Activated T-cell treated with anti-CD3 and anti-CD28 coated beads for 24 hours (primary cell): ENCODE results near the gene TMEM80.

Experiments used
- DNase-seq: peaks from one replicate; pipeline ENCODE4 v3.0.0-alpha.2; 2020; ENCODE audit warnings: low read depth

The TMEM80 gene

DNA sequence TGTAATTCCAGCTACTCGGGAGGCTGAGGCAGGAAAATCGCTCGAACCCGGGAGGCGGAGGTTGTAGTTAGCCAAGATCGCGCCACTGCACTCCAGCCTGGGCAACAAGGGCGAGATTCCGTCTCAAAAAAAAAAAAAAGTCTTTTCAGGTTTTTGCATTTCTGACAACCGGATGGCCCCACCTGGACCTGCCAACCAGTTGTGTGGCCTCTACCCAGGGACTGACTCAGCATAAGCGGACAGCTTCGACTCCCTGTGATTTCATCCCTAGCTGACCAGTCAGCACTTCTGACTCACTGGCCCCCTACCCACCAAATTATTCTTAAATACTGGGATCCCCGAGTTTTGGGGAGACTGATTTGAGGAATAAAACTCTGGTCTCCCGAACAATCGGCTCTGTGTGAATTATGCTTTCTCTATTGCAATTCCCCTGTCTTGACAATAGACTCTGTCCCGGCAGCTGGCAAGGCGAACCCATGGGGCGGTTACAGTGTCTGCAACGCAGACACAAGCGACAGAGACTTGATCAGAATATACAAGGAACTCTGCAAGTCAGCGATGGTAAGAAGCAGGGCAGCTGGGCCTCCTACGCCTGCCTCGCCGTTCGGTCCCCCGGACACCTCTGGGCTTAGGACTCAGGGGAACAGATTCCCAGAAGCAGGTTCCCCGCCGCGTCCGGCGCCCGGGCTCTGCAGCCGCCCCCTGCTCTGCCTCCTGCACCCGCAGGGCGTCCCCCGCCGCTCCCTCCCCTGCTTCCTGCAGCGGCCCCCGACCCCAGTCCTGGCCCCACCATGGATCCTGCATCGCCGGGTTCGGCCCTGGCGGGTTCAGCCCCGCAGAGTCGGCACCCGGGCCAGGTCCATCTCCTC lies 50.9 kb downstream of the TMEM80 start:
- DNase-seq, result no peak

DNA sequence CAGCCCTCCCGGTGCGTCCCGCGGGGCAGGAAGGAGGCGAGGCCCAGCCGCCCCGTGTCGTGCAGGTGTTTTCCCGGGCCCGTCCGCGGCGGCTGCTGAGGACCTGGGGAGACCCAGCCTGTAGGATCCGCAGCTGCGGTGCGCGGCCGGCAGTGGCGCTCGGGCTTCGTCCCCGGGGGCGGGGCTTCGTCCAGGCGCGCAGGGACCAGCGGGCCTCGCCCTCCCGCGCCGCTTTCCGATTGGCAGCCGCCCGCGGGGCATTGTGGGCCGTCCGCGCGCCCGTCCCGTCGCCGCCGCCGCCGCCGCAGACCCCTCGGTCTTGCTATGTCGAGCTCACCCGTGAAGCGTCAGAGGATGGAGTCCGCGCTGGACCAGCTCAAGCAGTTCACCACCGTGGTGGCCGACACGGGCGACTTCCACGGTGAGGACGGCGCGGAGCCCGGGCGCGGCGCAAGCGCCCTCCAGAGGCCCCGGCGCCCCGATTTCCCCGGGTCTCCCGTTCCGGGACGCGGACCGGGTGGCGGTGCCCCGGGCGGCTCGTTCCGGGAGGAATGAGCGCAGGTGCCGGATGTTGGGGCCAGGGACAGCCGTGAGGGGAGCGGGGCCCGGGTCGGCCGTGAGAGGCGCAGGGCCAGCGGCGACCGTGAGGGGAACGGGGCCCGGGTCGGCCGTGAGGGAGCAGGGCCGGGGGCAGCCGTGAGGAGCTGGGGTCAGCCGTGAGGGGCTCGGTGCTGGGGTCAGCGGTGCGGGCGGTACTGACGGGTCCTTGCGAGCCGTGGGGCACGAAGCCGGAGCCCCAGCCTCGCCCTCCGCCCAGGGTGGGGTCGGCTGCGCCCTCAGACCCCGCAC lies 51.8 kb downstream of the TMEM80 start, which contains the start of gene TALDO1:
Gene TALDO1 (plus strand): TSS at position 307 of the 849 bp plus-strand sequence. CDS start 18 bp downstream, at position 325.
- DNase-seq, result peak; percentile 83

DNA sequence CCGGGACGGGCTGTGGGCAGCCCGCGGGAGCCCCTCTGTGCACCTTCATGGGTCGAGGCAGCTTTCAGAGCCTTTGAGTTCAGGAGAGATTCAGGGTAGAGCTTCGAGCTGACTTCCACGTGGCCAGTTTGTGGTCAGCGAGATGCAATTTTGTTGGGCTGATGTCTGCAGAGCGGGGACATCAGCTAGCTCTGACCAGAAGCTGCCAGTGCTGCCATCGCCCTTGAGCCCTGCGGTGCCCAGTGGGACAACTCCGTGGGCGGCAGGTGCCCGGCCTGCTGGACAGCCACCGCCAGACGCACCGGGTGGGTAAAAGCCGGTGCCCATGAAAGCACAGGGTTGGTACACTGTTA lies 52.4 kb downstream of the TMEM80 start:
- no peak for DNase-seq

DNA sequence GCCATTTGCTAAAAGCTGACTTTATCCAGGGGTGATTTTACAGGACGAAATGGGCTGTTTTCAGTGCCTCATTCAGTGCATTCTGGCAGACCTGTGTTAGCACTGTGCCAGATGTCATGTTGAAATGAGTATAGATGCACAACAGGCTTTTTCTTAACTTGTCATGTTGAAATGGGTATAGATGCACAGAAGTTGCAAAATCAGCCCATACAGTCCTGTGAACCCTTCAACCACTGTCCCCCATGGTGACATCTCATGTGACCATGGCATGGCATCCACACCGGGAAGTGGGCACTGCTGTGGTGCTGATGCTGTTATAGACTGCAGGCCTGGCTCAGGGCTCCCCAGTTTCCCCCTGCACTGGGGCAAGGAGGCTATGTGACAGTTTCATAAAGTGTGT lies 54.1 kb downstream of the TMEM80 start:
- DNase-seq, result no peak
